ENCODE measurements around the gene FOXB1.

FOXB1 gene

GRCh38 chr15:60017538-60018520, 13.7 kb downstream of the FOXB1 start:
- DNase-seq = no peak

GRCh38 chr15:60020736-60021135, 16.6 kb downstream of the FOXB1 start:
- DNase-seq = no peak

- no peak for DNase-seq
Measured at GRCh38 chr15:60021589-60022378, 17.7 kb downstream of the FOXB1 start.

- no peak for DNase-seq
Measured at GRCh38 chr15:60022379-60022741, 18.2 kb downstream of the FOXB1 start.

GRCh38 chr15:60026555-60026954, 22.4 kb downstream of the FOXB1 start:
- DNase-seq = no peak

GRCh38 chr15:60035344-60035743, 31.2 kb downstream of the FOXB1 start:
- DNase-seq = no peak

- DNase-seq = no peak
Measured at GRCh38 chr15:60039316-60039715, 35.2 kb downstream of the FOXB1 start.

GRCh38 chr15:60043744-60044435, 39.8 kb downstream of the FOXB1 start:
- no peak for DNase-seq

- no peak for DNase-seq
Measured at GRCh38 chr15:60044636-60045270, 40.6 kb downstream of the FOXB1 start.

GRCh38 chr15:60047701-60048100, 43.6 kb downstream of the FOXB1 start:
- no peak for DNase-seq

GRCh38 chr15:60049948-60050347, 45.8 kb downstream of the FOXB1 start:
- no peak for DNase-seq

- no peak for DNase-seq
Measured at GRCh38 chr15:60052796-60053195, 48.7 kb downstream of the FOXB1 start.

- DNase-seq = no peak
Measured at GRCh38 chr15:60054472-60054871, 50.4 kb downstream of the FOXB1 start.
